Measurements from ENCODE around the gene PLA1A.

- TF ChIP-seq CTCF (IDR thresholded peaks at IDR 0.05; ENCODE audit: low read depth, low read length), result no peak
- TF ChIP-seq POLR2A (IDR thresholded peaks at IDR 0.05; ENCODE audit: extremely low read depth, insufficient read length), result no peak
- TF ChIP-seq MYC (IDR thresholded peaks at IDR 0.05; ENCODE audit: low read depth, low read length), result no peak
Observed at GRCh38 chr3:119642746-119643473, 45.2 kb downstream of the PLA1A start.
